HG02870 (cell line): ENCODE data around the gene STX11.
A peak's percentile ranks its signal among the peaks of the same experiment; 100 is the strongest.

Experiments
- ATAC-seq: cut with Tn5 transposase; IDR thresholded peaks from one replicate; pipeline ENCODE4 v1.9.1; 2021; ENCODE audit warnings: mild to moderate bottlenecking, moderate library complexity; ENCODE audit not compliant: unreplicated experiment

STX11 gene

GRCh38 chr6:144141470-144141869, 8.8 kb upstream of the STX11 start:
- ATAC-seq: no peak

GRCh38 chr6:144143106-144143505, 7.2 kb upstream of the STX11 start:
- no peak for ATAC-seq

GRCh38 chr6:144143878-144144277, 6.4 kb upstream of the STX11 start:
- no peak for ATAC-seq

GRCh38 chr6:144144996-144145395, 5.3 kb upstream of the STX11 start:
- no peak for ATAC-seq

- no peak for ATAC-seq
Measured at GRCh38 chr6:144145541-144145940, 4.8 kb upstream of the STX11 start.

GRCh38 chr6:144148886-144149285, 1.4 kb upstream of the STX11 start:
- no peak for ATAC-seq

GRCh38 chr6:144149558-144149893, 791 bp upstream of the STX11 start:
- no peak for ATAC-seq

GRCh38 chr6:144150710-144151657, 667 bp downstream of the STX11 start:
- ATAC-seq: peak; percentile 62

- no peak for ATAC-seq
Measured at GRCh38 chr6:144152334-144152900, 2.1 kb downstream of the STX11 start.

GRCh38 chr6:144153260-144153659, 2.9 kb downstream of the STX11 start:
- ATAC-seq: peak; percentile 19

- no peak for ATAC-seq
Measured at GRCh38 chr6:144153971-144154370, 3.7 kb downstream of the STX11 start.

GRCh38 chr6:144155529-144155928, 5.2 kb downstream of the STX11 start:
- peak; percentile 62 for ATAC-seq

GRCh38 chr6:144156338-144156737, 6.0 kb downstream of the STX11 start:
- no peak for ATAC-seq

- no peak for ATAC-seq
Measured at GRCh38 chr6:144156991-144157390, 6.7 kb downstream of the STX11 start.

- ATAC-seq: no peak
Measured at GRCh38 chr6:144158133-144158532, 7.8 kb downstream of the STX11 start.

GRCh38 chr6:144159223-144159622, 8.9 kb downstream of the STX11 start:
- no peak for ATAC-seq

- ATAC-seq: no peak
Measured at GRCh38 chr6:144159742-144160141, 9.4 kb downstream of the STX11 start.

GRCh38 chr6:144160431-144161005, 10.2 kb downstream of the STX11 start:
- no peak for ATAC-seq

GRCh38 chr6:144161975-144162374, 11.7 kb downstream of the STX11 start:
- ATAC-seq: no peak

- peak; percentile 61 for ATAC-seq
Measured at GRCh38 chr6:144162977-144163376, 12.7 kb downstream of the STX11 start.

- no peak for ATAC-seq
Measured at GRCh38 chr6:144165784-144166183, 15.5 kb downstream of the STX11 start.

GRCh38 chr6:144170044-144170443, 19.7 kb downstream of the STX11 start:
- ATAC-seq: no peak
